ENCODE measurements around the gene CD163.

CD163 gene

GRCh38 chr12:7431993-7432685, 71.4 kb downstream of the CD163 start:
- Histone ChIP-seq H3K36me3 (ENCODE audit: control insufficient read depth, insufficient read depth, low read length) (no peaks in the 10 kb centered on the region), H3K9me3 (ENCODE audit: control insufficient read depth, low read length) (no peaks in the 10 kb centered on the region), H3K4me3 (ENCODE audit: extremely low read depth, insufficient read depth, low read length, poor library complexity, severe bottlenecking) (no peak overlapping the region), H3K27ac (ENCODE audit: low read depth, low read length, severe bottlenecking) (no peak overlapping the region), H3K4me1 (ENCODE audit: control insufficient read depth, insufficient read depth, low read length, poor library complexity, severe bottlenecking) (no peaks in the 10 kb centered on the region)
- WGBS, 2 experiments (ENCODE audit: insufficient coverage in 2 of 2) = 88 to 100% methylated on average over 4 to 5 of the region's 5 CpGs

All from mesodermal cell (in vitro differentiated cells).